ENCODE results near the gene DTNB. TPM values are rescaled to one million over a fixed set of nuclear protein-coding genes. Genes with fewer than 3 reads are reported as not detected.

The DTNB gene
- total and polyA plus RNA-seq, 2 donors (not counting 1 experiment from before 2014, with no cell fraction given) = 25.7 to 37.3 TPM

DNA sequence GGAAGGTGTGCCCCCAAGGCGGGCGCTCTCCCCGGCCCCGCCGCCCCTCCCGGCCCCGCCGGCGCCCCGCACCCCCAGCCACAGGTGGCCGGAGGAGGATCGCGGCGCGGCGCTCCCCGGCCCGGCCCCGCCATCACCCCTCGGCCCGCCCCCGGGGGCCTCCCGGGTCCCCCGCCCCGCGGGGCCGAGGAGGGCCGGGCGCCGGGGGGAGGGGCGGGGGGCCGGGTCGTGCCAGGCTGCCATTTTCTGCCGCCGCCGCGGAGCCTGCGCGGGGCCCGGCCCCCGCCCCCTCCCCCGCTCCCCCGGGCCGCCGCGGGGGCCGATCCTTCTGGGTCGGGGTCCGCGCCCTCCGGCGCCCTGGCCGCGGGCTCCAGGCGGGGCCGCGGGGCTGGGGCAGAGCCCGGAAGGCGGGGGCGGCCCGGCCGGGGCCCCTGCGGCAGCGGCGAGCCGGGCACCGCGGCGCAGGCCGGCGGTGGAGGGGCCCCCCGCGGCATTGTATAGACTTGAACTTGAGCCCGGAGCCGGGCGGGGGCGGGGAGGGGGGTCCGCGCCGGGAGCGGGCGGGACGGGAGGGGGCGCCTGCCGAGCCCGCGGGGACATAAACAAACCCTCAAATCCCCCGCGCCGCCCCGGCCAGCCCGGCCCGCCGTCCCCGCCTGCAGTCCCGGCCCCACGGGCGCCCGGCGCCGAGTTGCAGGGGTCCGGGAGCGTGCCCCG lies 332.2 kb downstream of the DTNB start:
- DNase-seq = no peak
- no peaks in the 10 kb centered on the region for H3K9me3 ChIP-seq (ENCODE audit: control extremely low read depth in 1 of 3, control insufficient read depth in 2 of 3, insufficient read depth in 1 of 3, low read length in 2 of 3)
- no peak overlapping the region for H3K27ac Mint-ChIP-seq
- ChIA-PET POLR2A (no interaction called here), CTCF (interaction anchor here (1.8 kb wide), 1 partner anchor 21 kb away, joined by 7 read pairs; no protein-coding TSS in a partner anchor)
- peak overlapping the region in 3 of 5 experiments; percentile 46 to 57 (median 53) for H3K4me3 ChIP-seq (ENCODE audit: control extremely low read depth in 1 of 5, extremely low read depth in 1 of 5, insufficient read depth in 1 of 5, low read depth in 2 of 5, low read length in 4 of 5)
- no peaks in the 10 kb centered on the region for H3K27me3 Mint-ChIP-seq
- peaks cover 8 to 10% of the 10 kb centered on the region in 2 donors for H3K4me1 ChIP-seq (ENCODE audit: control insufficient read depth in 2 of 2, insufficient read depth in 2 of 2, low read length in 2 of 2)
- H4K20me1 ChIP-seq (ENCODE audit: control insufficient read depth, insufficient read depth, low read length, poor library complexity, severe bottlenecking) = peaks cover 46% of the 10 kb centered on the region
- no peak overlapping the region for H3K4me3 Mint-ChIP-seq
- peak; percentile 7 for ATAC-seq (ENCODE audit: low read depth)
- H3K9me3 Mint-ChIP-seq (ENCODE audit: insufficient read depth) = no peaks in the 10 kb centered on the region
- no peak overlapping the region for H3K27ac ChIP-seq (ENCODE audit: low read length in 2 of 2)
- no peak overlapping the region for H2AFZ ChIP-seq (ENCODE audit: insufficient read depth, low read depth, low read length, poor library complexity, severe bottlenecking)
- under 1% methylated on average over 99 of the region's 104 CpGs for WGBS (ENCODE audit: insufficient coverage)
- H3K79me2 ChIP-seq (ENCODE audit: control insufficient read depth, insufficient read depth, low read length) = peaks cover 27% of the 10 kb centered on the region
- H3K4me1 Mint-ChIP-seq = peaks cover 28% of the 10 kb centered on the region
- intact Hi-C loops (cut with micrococcal nuclease) = loop anchor here (5.0 kb wide), 1 partner anchor 39 kb away; no protein-coding TSS in a partner anchor
- H3K36me3 ChIP-seq (replicated peaks in 1 of 2; ENCODE audit: control extremely low read depth in 1 of 2, control insufficient read depth in 1 of 2, extremely low read depth in 1 of 2, insufficient read depth in 2 of 2, low read length in 1 of 2) = peaks cover 0 to 2% of the 10 kb centered on the region in 2 experiments
- TF ChIP-seq EZH2 (IDR thresholded peaks at IDR 0.05; ENCODE audit: borderline replicate concordance, insufficient read depth, low read depth, low read length, poor library complexity, severe bottlenecking) = no peak
- TF ChIP-seq, protein P1, sequence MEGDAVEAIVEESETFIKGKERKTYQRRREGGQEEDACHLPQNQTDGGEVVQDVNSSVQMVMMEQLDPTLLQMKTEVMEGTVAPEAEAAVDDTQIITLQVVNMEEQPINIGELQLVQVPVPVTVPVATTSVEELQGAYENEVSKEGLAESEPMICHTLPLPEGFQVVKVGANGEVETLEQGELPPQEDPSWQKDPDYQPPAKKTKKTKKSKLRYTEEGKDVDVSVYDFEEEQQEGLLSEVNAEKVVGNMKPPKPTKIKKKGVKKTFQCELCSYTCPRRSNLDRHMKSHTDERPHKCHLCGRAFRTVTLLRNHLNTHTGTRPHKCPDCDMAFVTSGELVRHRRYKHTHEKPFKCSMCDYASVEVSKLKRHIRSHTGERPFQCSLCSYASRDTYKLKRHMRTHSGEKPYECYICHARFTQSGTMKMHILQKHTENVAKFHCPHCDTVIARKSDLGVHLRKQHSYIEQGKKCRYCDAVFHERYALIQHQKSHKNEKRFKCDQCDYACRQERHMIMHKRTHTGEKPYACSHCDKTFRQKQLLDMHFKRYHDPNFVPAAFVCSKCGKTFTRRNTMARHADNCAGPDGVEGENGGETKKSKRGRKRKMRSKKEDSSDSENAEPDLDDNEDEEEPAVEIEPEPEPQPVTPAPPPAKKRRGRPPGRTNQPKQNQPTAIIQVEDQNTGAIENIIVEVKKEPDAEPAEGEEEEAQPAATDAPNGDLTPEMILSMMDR (IDR thresholded peaks at IDR 0.05) = no peak
- H3K4me2 ChIP-seq (replicated peaks; ENCODE audit: low read depth, low read length, poor library complexity, severe bottlenecking) = peak overlapping the region; percentile 91
- no peak overlapping the region for H3K9ac ChIP-seq (ENCODE audit: low read length)
- H3K27me3 ChIP-seq (replicated peaks in 1 of 4; ENCODE audit: control extremely low read depth in 1 of 4, control insufficient read depth in 3 of 4, insufficient read depth in 4 of 4, low read length in 3 of 4) = peaks cover 0 to 4% (median 1%) of the 10 kb centered on the region in 4 experiments

All from B cell (primary cell).